ENCODE measurements around the gene RAB23. TPM values are rescaled to one million over a fixed set of nuclear protein-coding genes. Genes with fewer than 3 reads are reported as not detected.

The RAB23 gene
- polyA plus RNA-seq, 3 donors = 0.16 to 0.46 (median 0.25) TPM

- no peak for DNase-seq
These were observed 20.4 kb upstream of the RAB23 start for GRCh38 chr6:57242505-57242904.

GRCh38 chr6:57226221-57226620, 4.1 kb upstream of the RAB23 start:
- TF ChIP-seq CTCF (IDR thresholded peaks at IDR 0.05) = no peak
- Mint-ChIP-seq H3K36me3 (no peaks in the 10 kb centered on the region), H3K27me3 (ENCODE audit: low read depth in 3 of 3) (peaks cover 13 to 15% (median 14%) of the 10 kb centered on the region in 3 donors), H3K4me3 (no peak overlapping the region), H3K27ac (no peak overlapping the region), H3K9me3 (peaks cover 0 to 1% (median 0%) of the 10 kb centered on the region in 7 donors), H3K4me1 (peaks cover 13% of the 10 kb centered on the region)
- intact Hi-C loops (cut with micrococcal nuclease) = no loop called here
- Histone ChIP-seq H3K4me1 (ENCODE audit: control insufficient read depth in 1 of 2, insufficient read depth in 2 of 2, low read length in 2 of 2) (peaks cover 10 to 17% of the 10 kb centered on the region in 2 donors), H2AFZ (ENCODE audit: insufficient read depth, low read depth, low read length, poor library complexity, severe bottlenecking) (no peak overlapping the region), H3K27ac (ENCODE audit: low read depth in 1 of 2, low read length in 2 of 2) (no peak overlapping the region), H4K20me1 (ENCODE audit: insufficient read depth, low read length) (no peaks in the 10 kb centered on the region), H3K9ac (ENCODE audit: insufficient read depth, low read length, poor library complexity, severe bottlenecking) (no peak overlapping the region), H3K4me2 (replicated peaks; ENCODE audit: extremely low read depth, low read length, poor library complexity, severe bottlenecking) (no peak overlapping the region), H3K4me3 (replicated peaks in 1 of 3; ENCODE audit: low read depth in 2 of 3, low read length in 3 of 3) (no peak overlapping the region), H3K36me3 (replicated peaks in 1 of 2; ENCODE audit: control insufficient read depth in 1 of 2, insufficient read depth in 2 of 2, low read length in 2 of 2) (no peaks in the 10 kb centered on the region), H3K9me3 (replicated peaks in 1 of 2; ENCODE audit: control insufficient read depth in 1 of 2, insufficient read depth in 1 of 2, low read length in 2 of 2) (no peaks in the 10 kb centered on the region), H3K79me2 (ENCODE audit: insufficient read depth, low read length) (no peaks in the 10 kb centered on the region), H3K27me3 (ENCODE audit: control insufficient read depth in 2 of 2, insufficient read depth in 2 of 2, low read length in 2 of 2) (peaks cover 3 to 14% of the 10 kb centered on the region in 2 donors)
- DNase-seq = no peak
- 92% methylated on average over 1 of the region's 2 CpGs for WGBS (ENCODE audit: insufficient coverage)

More at GRCh38 chr6:57242505-57242904, 20.4 kb upstream of the RAB23 start:
- H4K20me1 ChIP-seq (ENCODE audit: insufficient read depth, low read length) = no peaks in the 10 kb centered on the region
- H3K27ac Mint-ChIP-seq = no peak overlapping the region
- no peak overlapping the region for H2AFZ ChIP-seq (ENCODE audit: insufficient read depth, low read depth, low read length, poor library complexity, severe bottlenecking)
- no peaks in the 10 kb centered on the region for H3K9me3 ChIP-seq (replicated peaks in 1 of 2; ENCODE audit: control insufficient read depth in 1 of 2, insufficient read depth in 1 of 2, low read length in 2 of 2)
- no peak overlapping the region for H3K4me2 ChIP-seq (replicated peaks; ENCODE audit: extremely low read depth, low read length, poor library complexity, severe bottlenecking)
- H3K9ac ChIP-seq (ENCODE audit: insufficient read depth, low read length, poor library complexity, severe bottlenecking) = no peak overlapping the region
- intact Hi-C loops (cut with micrococcal nuclease) = no loop called here
- no CpG with 5 or more reads among the region's 2 CpGs for WGBS (ENCODE audit: insufficient coverage)
- no peaks in the 10 kb centered on the region for H3K4me1 ChIP-seq (ENCODE audit: control insufficient read depth in 1 of 2, insufficient read depth in 2 of 2, low read length in 2 of 2)
- no peaks in the 10 kb centered on the region for H3K4me1 Mint-ChIP-seq
- no peak overlapping the region for H3K4me3 ChIP-seq (replicated peaks in 1 of 3; ENCODE audit: low read depth in 2 of 3, low read length in 3 of 3)
- peaks cover 2 to 6% (median 2%) of the 10 kb centered on the region in 7 donors for H3K9me3 Mint-ChIP-seq
- H3K36me3 Mint-ChIP-seq = no peaks in the 10 kb centered on the region
- no peaks in the 10 kb centered on the region for H3K36me3 ChIP-seq (replicated peaks in 1 of 2; ENCODE audit: control insufficient read depth in 1 of 2, insufficient read depth in 2 of 2, low read length in 2 of 2)
- no peaks in the 10 kb centered on the region for H3K27me3 ChIP-seq (ENCODE audit: control insufficient read depth in 2 of 2, insufficient read depth in 2 of 2, low read length in 2 of 2)
- TF ChIP-seq CTCF (IDR thresholded peaks at IDR 0.05) = no peak
- no peak overlapping the region for H3K27ac ChIP-seq (ENCODE audit: low read depth in 1 of 2, low read length in 2 of 2)
- no peaks in the 10 kb centered on the region for H3K79me2 ChIP-seq (ENCODE audit: insufficient read depth, low read length)
- H3K27me3 Mint-ChIP-seq (ENCODE audit: low read depth in 3 of 3) = peaks cover 0 to 5% (median 0%) of the 10 kb centered on the region in 3 donors
- H3K4me3 Mint-ChIP-seq = no peak overlapping the region

All from CD14-positive monocyte (primary cell).